T47D (cell line): Measurements from ENCODE around the gene STYX.
A peak's percentile ranks its signal among the peaks of the same experiment; 100 is the strongest.
"Not testable (repeated sequence)": the region's sequence is repeated elsewhere in the genome, so short reads cannot be mapped to it uniquely, and the experiment has no call there.

ENCODE experiments used
- DNase-seq, 2 experiments: peaks; one replicate each; pipeline versions ENCODE4 v3.0.0 to v3.0.0-alpha.2; 2011 to 2012; ENCODE audit warnings: low read depth in 1 of 2, low spot score in 1 of 2
- JUND ChIP-seq: IDR thresholded peaks from 2 replicates; pipeline ENCODE4 v1.6.1; 2012; ENCODE audit warnings: low read depth
- in situ Hi-C: cut with HindIII; loops from 2 replicates; pipeline ENCODE4 v1.10.0; 2016; ENCODE audit warnings: low sequenced_read_pairs, low pct_unique_long_range_greater_than_20kb

The STYX gene

DNA sequence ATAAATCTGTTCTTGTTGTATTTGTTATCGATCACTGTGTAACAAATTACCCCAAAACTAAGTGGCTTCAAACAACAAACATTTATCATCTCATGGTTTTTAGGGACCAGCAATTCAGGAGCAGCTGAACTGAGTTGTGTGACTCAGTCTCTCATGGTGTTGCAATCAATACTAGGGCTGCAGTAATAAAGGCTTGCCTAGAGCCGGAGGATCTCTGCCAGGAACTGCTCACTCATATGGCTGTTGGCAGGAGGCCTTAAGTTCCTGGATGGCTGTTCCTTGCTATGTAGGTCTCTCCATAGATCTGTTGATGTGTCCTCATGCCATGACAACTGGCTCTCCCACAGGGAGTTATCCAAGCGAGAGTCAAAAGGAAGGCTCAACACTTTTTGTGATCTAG is 26.7 kb upstream of the STYX start:
- no peak for TF ChIP-seq JUND
- in situ Hi-C loops = no loop called here
- DNase-seq = peak in 1 of 2 experiments; percentile 39

DNA sequence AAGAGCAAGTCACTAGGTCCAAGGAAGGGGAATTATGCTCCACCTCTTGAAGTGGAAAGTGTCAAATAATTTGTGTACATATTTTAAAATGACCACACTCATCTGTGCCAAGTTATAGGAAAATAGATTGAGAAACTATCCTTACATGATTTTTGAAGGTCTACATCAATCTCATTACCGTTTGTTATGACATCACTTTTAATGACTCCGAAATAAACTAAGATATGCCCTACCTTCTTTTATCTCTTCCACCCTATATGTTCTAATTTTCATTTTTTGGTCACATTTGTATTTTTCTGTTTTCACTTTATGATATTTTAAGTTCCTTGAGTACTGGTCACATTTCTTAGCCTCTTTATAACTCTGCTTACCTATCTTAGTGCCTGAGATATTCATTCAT is 26.3 kb upstream of the STYX start:
- TF ChIP-seq JUND = no peak
- in situ Hi-C loops = no loop called here

DNA sequence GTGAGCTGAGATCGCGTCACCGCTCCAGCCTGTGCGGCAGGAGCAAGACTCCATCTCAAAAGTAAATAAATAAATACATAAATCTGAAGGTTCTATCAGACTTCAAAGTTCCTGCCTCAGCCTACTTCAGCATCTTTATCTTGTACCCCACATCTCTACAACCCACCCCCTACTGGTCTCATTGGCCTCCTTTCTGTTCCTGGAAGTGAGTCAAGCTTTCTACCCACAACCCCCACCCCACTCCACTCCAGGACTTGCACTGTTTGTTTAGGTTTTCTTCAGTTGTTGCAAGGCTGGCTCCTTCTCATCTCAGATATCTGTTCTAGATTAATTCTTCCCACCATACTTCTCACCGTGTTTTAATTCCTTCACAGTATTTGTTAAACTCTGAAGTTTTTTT is 23.7 kb upstream of the STYX start:
- in situ Hi-C loops = no loop called here
- TF ChIP-seq JUND = no peak
- DNase-seq = peak in 1 of 2 experiments; percentile 34

More for the DNA sequence above, 26.3 kb upstream of the STYX start:
- no peak for DNase-seq

DNA sequence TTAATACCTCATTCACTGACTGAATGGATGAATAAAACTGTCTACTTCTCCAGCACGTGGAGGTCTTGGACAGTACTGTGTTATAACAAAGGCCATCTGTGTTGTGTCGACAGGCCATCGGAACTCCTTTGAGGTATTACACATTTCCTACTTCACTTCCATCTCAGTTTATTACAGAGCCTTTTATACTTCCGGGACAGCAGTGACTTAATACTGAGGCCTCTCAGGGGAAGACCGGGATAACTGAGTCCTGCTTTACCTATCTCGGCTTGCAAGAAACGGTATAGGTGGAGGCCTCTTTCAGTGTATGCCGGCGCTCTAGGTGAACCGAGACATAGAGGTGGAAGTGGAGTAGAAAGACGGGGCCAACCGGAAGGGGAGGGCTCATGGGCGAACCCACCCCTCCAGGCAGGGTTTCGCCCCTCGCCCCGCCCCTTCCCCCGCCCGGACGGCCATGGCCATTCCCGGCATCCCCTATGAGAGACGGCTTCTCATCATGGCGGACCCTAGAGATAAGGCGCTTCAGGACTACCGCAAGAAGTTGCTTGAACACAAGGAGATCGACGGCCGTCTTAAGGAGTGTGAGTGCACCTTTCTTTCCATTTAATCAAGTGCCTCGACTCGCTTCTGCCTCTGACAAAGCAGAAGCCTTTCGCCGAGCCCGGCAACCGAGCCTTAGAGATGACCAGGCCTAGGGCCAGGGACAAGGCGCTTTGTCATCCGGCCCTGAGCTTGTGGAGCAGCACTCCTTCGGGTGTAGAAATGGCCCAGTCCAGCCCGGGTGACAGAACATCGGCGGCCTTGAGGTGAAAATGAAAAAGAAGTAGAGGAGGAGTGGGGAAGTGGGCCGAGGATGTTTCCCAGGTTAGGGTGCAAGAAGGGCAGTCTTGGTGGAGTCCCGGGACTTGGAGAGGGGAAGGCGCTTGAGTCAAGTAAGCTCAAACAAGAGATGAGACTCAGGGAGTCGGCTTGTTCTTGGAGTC is 23.0 kb upstream of the STYX start, which contains the start of gene PSMC6:
Gene PSMC6, plus strand, starts transcription at position 477 of the 983 bp plus-strand sequence. Its CDS starts 20 bp downstream, at position 497.
- no peak for TF ChIP-seq JUND
- in situ Hi-C loops = no loop called here

DNA sequence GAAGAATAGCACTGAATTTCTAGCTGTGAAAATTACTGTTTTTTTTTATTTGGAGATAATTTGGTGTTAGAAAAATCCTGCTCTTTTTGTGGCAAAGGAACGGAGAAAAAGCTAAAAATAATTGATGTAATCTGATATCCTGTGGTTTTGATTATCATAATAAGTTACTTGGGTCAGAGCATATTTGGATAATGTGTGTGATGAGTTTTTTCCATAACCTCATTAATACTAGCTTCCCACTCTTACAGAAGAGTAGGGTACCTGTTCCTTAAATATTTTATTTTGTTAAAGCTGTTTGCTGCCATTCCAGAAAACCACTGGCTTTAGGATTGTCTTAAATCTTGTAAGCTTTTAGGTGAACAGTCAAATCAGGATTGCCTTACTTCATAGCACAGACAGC is 18.3 kb upstream of the STYX start:
- in situ Hi-C loops = no loop called here

More for the DNA sequence above, 23.0 kb upstream of the STYX start, which contains the start of gene PSMC6:
- peak; percentile 72 to 95 for DNase-seq

DNA sequence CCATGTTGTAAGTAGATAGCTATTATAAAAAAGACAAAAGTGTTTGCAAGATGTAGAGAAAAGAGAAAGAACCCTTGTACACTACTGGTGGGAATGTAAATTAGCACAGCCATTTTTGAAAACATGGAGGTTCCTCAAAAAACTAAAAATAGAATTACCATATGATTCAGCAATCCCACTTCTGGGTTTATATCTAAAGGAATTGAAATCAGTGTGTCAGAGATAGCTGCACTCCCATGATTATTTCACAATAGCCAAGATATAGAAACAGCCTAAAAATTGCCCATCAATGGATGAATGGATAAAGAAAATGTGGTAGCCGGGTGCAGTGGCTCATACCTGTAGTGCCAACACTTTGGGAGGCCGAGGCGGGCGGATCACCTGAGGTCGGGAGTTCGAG is 13.8 kb upstream of the STYX start:
- in situ Hi-C loops = no loop called here
- DNase-seq = no peak
- no peak for TF ChIP-seq JUND

More for the DNA sequence above, 18.3 kb upstream of the STYX start:
- no peak for TF ChIP-seq JUND
- DNase-seq = no peak

DNA sequence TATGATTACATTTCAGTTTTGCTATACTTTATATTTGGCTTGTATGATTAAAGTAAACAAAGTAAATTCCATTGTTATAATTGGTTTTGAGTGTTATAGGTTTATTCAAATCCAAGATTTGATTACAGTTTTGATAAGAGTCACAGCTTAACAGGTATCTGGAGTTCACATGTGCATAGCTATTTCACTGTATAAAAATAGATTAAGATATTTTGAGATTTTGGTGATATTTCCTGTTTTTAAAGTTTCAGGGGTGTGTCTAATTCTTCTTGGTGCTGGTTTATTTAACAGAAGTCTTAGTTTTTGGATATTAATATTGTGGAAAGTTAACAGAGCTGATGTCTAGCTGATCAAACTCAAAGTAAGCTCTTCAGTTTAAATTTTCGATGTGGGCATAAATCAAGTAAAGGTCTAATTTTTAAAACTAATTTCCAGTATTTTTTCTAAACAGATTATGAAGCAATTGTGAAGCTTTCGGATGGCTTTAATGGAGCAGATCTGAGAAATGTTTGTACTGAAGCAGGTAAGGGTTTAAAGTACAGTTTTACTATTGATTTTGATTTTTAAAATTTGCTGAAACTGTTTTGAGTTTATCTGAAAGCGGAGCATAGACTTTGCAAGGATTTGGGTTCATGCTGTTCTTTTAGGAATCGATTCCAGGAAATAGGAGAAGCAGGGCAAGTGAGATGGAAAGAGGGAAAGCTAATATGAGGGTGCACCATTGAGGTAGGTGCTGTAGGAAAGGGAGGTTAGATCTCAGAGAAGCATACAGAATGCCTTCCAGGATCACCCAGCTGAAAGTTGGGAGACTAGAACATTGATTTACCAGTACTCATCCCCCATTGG is 6.2 kb upstream of the STYX start:
- in situ Hi-C loops = no loop called here
- no peak for TF ChIP-seq JUND
- no peak for DNase-seq

DNA sequence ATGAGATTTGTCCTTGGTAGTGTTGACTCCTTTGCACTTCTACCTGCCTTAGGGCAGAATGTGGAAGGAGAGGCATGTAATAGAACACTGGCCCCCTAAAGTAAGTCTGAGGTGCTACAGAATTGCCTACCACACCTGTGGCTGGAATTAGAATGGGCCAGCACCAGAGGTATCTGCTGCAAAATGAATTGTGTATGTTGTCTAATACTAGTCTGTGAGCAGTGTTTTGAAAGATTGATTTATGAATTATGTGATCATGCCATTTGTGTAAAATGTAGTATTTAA is 5.7 kb upstream of the STYX start:
- no peak for DNase-seq
- in situ Hi-C loops = no loop called here
- TF ChIP-seq JUND = no peak

DNA sequence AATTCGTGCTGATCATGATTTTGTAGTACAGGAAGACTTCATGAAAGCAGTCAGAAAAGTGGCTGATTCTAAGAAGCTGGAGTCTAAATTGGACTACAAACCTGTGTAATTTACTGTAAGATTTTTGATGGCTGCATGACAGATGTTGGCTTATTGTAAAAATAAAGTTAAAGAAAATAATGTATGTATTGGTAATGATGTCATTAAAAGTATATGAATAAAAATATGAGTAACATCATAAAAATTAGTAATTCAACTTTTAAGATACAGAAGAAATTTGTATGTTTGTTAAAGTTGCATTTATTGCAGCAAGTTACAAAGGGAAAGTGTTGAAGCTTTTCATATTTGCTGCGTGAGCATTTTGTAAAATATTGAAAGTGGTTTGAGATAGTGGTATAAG is 2.5 kb upstream of the STYX start:
- in situ Hi-C loops, DNase-seq: not testable (repeated sequence)

DNA sequence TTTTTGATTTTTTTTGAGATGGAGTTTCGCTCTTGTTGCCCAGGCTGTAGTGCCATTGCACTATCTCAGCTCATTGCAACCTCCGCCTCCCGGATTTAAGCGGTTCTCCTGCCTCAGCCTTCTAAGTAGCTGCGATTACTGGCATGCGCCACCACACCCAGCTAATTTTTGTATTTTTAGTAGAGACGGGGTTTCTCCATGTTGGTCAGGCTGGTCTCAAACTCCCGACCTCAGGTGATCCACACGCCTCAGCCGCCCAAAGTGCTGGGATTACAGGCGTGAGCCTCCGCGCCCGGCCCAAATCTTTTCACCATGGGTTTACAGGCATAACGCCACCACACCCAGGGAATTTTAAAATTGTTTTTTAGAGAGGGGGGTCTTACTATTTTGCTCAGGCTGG is 931 bp upstream of the STYX start:
- in situ Hi-C loops, DNase-seq: not testable (repeated sequence)

DNA sequence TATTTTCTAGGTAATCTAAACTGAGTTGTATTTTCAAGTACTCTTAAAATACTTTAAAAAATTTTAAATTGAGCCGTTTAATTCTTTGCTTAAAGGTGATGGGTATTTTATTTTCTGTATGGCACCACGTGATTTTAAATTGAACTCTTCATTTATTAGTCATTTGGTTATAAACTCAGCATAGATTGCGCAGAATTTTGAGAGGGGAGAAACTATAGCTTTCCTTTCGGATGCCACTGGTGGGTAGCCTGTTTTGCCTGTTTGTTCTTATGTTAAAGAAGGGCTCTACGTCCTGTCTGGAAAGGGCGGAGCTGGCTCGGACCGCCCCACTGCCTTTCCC is 411 bp upstream of the STYX start:
- no peak for TF ChIP-seq JUND
- DNase-seq = no peak
- in situ Hi-C loops = no loop called here

DNA sequence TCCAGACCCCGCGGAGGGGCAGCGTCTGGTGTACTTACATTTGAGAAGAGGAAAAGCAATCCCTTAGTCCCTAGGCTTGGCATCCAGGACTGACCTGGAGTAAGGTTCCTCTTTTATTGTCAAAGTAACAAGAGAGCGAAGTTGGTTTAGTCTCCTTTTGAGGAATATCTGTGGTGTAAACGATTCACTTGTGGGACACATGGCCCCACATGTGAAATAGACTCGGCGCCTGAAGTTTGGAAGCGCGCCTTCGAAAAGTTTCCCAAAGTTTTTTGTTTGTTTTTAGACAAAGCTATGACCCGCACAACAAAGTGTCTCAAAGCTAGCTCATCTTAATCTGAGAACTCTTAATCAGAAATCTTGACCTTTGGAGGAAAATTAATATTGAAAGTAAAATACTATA is 744 bp downstream of the STYX start:
- DNase-seq = peak in 1 of 2 experiments; percentile 49
- no peak for TF ChIP-seq JUND
- in situ Hi-C loops = no loop called here

DNA sequence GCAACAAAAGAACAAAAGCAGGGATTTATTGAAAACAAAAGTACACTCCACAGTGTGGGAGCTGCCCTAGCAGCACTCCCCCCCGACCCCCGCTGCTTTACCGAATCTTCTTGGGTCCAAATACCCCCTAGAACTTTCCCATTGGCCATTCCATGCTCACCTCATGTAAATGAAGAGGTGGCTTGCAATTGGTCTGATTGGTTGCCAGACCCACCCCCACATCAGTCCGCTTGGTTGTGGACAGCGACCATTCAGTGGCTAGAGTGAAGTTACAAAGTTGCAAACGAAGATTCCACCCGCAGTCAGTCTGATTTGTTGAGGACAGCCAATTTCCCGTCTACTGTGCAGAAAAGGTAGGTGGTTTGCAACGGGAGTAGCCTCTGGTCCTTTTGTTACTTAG is 3.9 kb downstream of the STYX start:
- no peak for DNase-seq
- in situ Hi-C loops = no loop called here
- TF ChIP-seq JUND = no peak
